ENCODE measurements around the gene PRKN.

PRKN gene

DNA sequence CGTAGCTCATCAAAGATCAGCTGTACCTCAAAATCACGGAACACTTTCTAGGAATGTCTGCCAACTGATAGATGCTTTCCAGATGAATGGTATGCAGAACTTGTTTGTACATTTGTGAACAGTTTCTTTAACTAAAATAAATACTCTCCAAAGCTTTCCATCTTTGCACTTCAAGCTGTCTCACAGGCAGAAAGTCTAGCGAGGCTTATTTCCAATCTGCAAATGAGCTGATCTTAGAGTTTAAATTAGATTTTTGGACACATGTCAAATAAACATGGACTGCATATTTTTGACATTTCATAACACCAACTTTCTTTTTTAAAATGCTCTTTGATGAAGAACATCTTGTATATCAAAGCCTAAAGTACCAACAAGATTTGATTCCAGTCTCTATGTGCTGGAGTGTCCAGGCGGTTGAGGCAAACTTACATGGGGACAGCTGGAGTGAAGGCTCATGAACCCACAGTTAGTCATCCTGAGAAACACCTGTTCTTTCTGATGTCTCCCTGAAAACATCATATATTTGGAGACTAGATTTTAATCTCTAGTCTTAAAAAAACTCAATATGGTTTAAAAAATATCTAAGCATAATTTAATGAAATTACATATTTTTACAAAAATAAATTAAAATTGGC is 1185.1 kb downstream of the PRKN start:
- TF ChIP-seq, protein P1, sequence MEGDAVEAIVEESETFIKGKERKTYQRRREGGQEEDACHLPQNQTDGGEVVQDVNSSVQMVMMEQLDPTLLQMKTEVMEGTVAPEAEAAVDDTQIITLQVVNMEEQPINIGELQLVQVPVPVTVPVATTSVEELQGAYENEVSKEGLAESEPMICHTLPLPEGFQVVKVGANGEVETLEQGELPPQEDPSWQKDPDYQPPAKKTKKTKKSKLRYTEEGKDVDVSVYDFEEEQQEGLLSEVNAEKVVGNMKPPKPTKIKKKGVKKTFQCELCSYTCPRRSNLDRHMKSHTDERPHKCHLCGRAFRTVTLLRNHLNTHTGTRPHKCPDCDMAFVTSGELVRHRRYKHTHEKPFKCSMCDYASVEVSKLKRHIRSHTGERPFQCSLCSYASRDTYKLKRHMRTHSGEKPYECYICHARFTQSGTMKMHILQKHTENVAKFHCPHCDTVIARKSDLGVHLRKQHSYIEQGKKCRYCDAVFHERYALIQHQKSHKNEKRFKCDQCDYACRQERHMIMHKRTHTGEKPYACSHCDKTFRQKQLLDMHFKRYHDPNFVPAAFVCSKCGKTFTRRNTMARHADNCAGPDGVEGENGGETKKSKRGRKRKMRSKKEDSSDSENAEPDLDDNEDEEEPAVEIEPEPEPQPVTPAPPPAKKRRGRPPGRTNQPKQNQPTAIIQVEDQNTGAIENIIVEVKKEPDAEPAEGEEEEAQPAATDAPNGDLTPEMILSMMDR (IDR thresholded peaks at IDR 0.05; ENCODE audit: extremely low read depth, insufficient read depth, missing control alignments): no peak
- no peak for DNase-seq (ENCODE audit: low spot score)
- in situ Hi-C loops (cut with MboI; ENCODE audit: low pct_unique_long_range_greater_than_20kb, low sequenced_read_pairs, unreplicated experiment): no loop called here

DNA sequence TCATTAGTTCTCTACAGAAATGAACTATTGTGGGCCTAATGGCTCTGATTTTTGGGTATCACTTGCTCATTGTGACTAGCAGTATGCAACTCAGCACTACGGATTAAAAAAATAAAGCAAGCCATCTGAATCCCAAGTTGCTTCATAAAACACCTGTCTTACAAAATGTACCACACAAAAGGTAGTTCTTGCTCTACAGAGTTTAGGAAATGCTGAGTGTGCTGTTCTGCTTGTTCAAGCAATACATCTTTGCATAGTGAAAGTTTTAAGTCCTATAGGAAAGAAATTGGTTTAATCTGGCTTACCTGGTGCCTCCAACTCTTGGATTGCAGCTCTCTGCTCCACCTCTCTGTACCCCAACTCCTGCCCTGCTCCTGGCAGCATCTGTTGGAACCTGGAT is 1187.0 kb downstream of the PRKN start:
- TF ChIP-seq, protein P1 (IDR thresholded peaks at IDR 0.05; ENCODE audit: extremely low read depth, insufficient read depth, missing control alignments): no peak
- no peak for DNase-seq (ENCODE audit: low spot score)
- in situ Hi-C loops (cut with MboI; ENCODE audit: low pct_unique_long_range_greater_than_20kb, low sequenced_read_pairs, unreplicated experiment): no loop called here

DNA sequence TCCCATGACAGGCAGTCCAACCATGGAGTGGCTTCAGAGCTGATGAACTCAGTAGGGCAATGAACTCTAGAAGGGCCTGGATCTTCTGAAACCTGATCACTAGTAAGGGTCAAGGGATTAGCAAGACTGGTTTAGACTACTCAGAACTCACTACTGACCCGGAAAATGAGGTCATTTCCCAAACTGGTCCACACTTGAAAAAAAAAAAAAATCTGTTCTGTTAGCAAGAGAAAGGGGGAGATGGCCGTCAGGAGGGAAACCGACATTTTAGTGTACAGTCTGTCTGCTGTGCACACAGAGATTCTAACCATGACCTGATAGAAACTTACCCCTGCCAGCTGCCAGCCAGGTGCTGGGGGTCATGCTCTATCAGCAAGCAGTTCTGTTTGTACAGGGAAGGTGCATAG is 1191.3 kb downstream of the PRKN start:
- in situ Hi-C loops (cut with MboI; ENCODE audit: low pct_unique_long_range_greater_than_20kb, low sequenced_read_pairs, unreplicated experiment): no loop called here
- DNase-seq (ENCODE audit: low spot score): no peak
- TF ChIP-seq, protein P1 (IDR thresholded peaks at IDR 0.05; ENCODE audit: extremely low read depth, insufficient read depth, missing control alignments): no peak

DNA sequence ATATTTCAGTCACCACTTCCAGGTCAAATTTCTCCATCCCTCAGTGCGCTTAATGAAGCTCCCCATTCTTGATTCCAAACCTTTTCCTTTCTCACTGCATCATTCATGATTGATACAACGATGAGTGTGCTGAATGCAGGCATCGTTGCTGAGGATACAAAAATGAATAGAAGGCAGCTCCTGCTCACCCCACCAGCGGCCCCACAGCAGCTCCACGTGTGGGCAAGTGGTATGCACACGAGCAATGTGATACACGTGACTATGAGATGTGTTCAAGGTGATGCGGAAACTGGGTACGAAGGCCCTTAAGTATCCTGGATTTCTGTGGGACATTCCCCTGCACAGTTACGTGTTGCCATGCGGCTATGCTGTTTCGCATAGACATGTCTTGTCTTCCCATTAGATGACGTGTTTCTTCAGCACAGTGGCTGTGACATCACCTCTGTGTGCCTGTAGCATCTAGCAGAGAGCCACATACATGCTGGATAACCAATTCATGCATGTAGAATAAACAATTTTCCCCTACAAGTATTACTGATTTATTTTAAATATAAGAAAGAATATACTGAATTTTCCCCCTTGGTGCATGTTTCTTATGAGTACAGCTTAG is 1193.2 kb downstream of the PRKN start:
- in situ Hi-C loops (cut with MboI; ENCODE audit: low pct_unique_long_range_greater_than_20kb, low sequenced_read_pairs, unreplicated experiment): no loop called here
- TF ChIP-seq, protein P1 (IDR thresholded peaks at IDR 0.05; ENCODE audit: extremely low read depth, insufficient read depth, missing control alignments): no peak
- DNase-seq (ENCODE audit: low spot score): no peak

DNA sequence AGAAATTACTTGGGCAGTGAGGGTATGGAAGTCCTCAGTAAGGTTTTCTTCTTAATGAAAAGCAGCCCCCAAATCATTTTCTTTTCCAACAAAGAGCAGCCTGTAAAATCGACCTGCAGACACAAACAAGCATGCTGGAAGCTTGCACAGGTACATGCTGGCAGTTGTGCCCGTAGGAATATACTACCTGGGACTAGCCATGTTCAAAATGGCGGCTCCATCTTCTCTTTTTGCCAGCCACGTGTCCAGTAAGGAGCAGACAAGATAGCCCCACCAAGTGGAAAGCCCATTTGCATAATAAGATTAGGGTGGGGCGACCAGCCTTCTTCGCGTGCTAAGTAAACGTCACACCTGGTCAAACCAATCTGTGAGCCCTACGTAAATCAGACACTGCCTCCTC is 1194.3 kb downstream of the PRKN start:
- TF ChIP-seq, protein P1 (IDR thresholded peaks at IDR 0.05; ENCODE audit: extremely low read depth, insufficient read depth, missing control alignments): no peak
- DNase-seq (ENCODE audit: low spot score): no peak
- in situ Hi-C loops (cut with MboI; ENCODE audit: low pct_unique_long_range_greater_than_20kb, low sequenced_read_pairs, unreplicated experiment): no loop called here

DNA sequence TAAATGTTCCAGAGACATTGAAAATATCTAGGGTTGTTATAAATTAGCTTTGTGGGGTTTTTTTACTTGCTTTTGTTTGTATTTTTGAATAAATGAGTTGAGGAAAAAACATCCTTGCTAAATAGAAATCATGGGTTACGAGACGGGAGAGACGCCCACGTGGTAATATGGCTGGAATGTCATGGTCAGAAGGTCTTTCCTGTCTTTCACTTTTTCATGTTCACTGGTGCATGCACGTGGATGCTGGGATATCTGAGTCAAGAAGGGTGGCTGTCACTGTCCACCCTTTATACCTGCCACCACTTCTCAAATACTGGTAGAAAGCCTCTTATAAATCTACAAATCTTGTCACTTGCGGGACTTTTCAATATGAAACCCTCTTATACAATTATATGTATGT is 1195.0 kb downstream of the PRKN start:
- TF ChIP-seq, protein P1 (IDR thresholded peaks at IDR 0.05; ENCODE audit: extremely low read depth, insufficient read depth, missing control alignments): no peak
- in situ Hi-C loops (cut with MboI; ENCODE audit: low pct_unique_long_range_greater_than_20kb, low sequenced_read_pairs, unreplicated experiment): no loop called here
- DNase-seq (ENCODE audit: low spot score): no peak
